SK-N-SH treated with all-trans-retinoic acid at 6 μM for 48 hours (cell line): Measurements from ENCODE around the gene RUNDC1.
"Not testable (repeated sequence)": the region's sequence is repeated elsewhere in the genome, so short reads cannot be mapped to it uniquely, and the experiment has no call there.

Source experiments
- ATAC-seq: fragments of 200-7000 bp; cut with Tn5 transposase; 3 replicates; pipeline ENCODE4 v1.9.1; 2020; ENCODE audit warnings: mild to moderate bottlenecking, moderate library complexity
- BACH2 ChIP-seq: fragments of 250-450 bp; sonication (Bioruptor Pico); IDR thresholded peaks from 2 replicates; pipeline ENCODE4 v1.9.0; 2021; ENCODE audit warnings: mild to moderate bottlenecking, borderline replicate concordance
- CSDC2 ChIP-seq: fragments of 250-450 bp; sonication (Bioruptor Pico); IDR thresholded peaks from 2 replicates; pipeline ENCODE4 v1.5.0; 2020; ENCODE audit warnings: mild to moderate bottlenecking, moderate library complexity
- ESRRG ChIP-seq: fragments of 250-450 bp; sonication (Bioruptor Pico); IDR thresholded peaks from 2 replicates; pipeline ENCODE4 v1.6.1; 2021; ENCODE audit warnings: mild to moderate bottlenecking
- ISL1 ChIP-seq: fragments of 250-450 bp; sonication (Bioruptor Pico); IDR thresholded peaks from 2 replicates; pipeline ENCODE4 v2.1.2; 2022; ENCODE audit warnings: mild to moderate bottlenecking, moderate library complexity
- PPARA ChIP-seq: fragments of 250-450 bp; sonication (Bioruptor Pico); IDR thresholded peaks from 2 replicates; pipeline ENCODE4 v1.5.0; 2020; ENCODE audit warnings: mild to moderate bottlenecking, borderline replicate concordance
- RARB ChIP-seq: fragments of 250-450 bp; sonication (Bioruptor Pico); IDR thresholded peaks from 2 replicates; pipeline ENCODE4 v1.8.0; 2021; ENCODE audit warnings: mild to moderate bottlenecking, moderate library complexity
- SNAI2 ChIP-seq: fragments of 250-450 bp; sonication (Bioruptor Pico); IDR thresholded peaks from 2 replicates; pipeline ENCODE4 v1.5.0; 2020; ENCODE audit warnings: mild to moderate bottlenecking, moderate library complexity
- TOX ChIP-seq: fragments of 250-450 bp; sonication (Bioruptor Pico); IDR thresholded peaks from 2 replicates; pipeline ENCODE4 v1.8.0; 2021; ENCODE audit warnings: mild to moderate bottlenecking, moderate library complexity, borderline replicate concordance
- ZFP3 ChIP-seq: fragments of 250-450 bp; sonication (Bioruptor Pico); IDR thresholded peaks from 2 replicates; pipeline ENCODE4 v1.5.0; 2020; ENCODE audit warnings: mild to moderate bottlenecking, moderate library complexity
- ZNF565 ChIP-seq: fragments of 450-650 bp; formaldehyde crosslinking; conservative IDR thresholded peaks from 2 replicates; pipeline ENCODE4 v1.5.0; 2020; ENCODE audit warnings: low read depth, mild to moderate bottlenecking, moderate library complexity
- ZNF70 ChIP-seq: fragments of 450-650 bp; formaldehyde crosslinking; IDR thresholded peaks from 2 replicates; pipeline ENCODE4 v1.5.0; 2020; ENCODE audit warnings: mild to moderate bottlenecking, moderate library complexity
- TF ChIP-seq, protein P1 (sequence below): fragments of 250-450 bp; sonication (Bioruptor Pico); IDR thresholded peaks from 2 replicates; pipeline ENCODE4 v1.5.1; 2020; ENCODE audit warnings: low read depth, mild to moderate bottlenecking, moderate library complexity
- TF ChIP-seq, protein P2 (sequence below): fragments of 250-450 bp; sonication (Bioruptor Pico); IDR thresholded peaks from 2 replicates; pipeline ENCODE4 v1.5.1; 2021; ENCODE audit warnings: mild to moderate bottlenecking, moderate library complexity
- TF ChIP-seq, protein P3 (sequence below): fragments of 250-450 bp; sonication (Bioruptor Pico); IDR thresholded peaks from 2 replicates; pipeline ENCODE4 v1.8.0; 2020; ENCODE audit warnings: mild to moderate bottlenecking, moderate library complexity, borderline replicate concordance
- TF ChIP-seq, protein P4 (sequence below): fragments of 250-450 bp; sonication (Bioruptor Pico); IDR thresholded peaks from 2 replicates; pipeline ENCODE4 v1.5.0; 2020; ENCODE audit warnings: mild to moderate bottlenecking, moderate library complexity
- TF ChIP-seq, protein P5 (sequence below): fragments of 250-450 bp; sonication (Bioruptor Pico); IDR thresholded peaks from 2 replicates; pipeline ENCODE4 v1.8.0; 2021; ENCODE audit warnings: low read depth, mild to moderate bottlenecking, moderate library complexity, borderline replicate concordance

The RUNDC1 gene

DNA sequence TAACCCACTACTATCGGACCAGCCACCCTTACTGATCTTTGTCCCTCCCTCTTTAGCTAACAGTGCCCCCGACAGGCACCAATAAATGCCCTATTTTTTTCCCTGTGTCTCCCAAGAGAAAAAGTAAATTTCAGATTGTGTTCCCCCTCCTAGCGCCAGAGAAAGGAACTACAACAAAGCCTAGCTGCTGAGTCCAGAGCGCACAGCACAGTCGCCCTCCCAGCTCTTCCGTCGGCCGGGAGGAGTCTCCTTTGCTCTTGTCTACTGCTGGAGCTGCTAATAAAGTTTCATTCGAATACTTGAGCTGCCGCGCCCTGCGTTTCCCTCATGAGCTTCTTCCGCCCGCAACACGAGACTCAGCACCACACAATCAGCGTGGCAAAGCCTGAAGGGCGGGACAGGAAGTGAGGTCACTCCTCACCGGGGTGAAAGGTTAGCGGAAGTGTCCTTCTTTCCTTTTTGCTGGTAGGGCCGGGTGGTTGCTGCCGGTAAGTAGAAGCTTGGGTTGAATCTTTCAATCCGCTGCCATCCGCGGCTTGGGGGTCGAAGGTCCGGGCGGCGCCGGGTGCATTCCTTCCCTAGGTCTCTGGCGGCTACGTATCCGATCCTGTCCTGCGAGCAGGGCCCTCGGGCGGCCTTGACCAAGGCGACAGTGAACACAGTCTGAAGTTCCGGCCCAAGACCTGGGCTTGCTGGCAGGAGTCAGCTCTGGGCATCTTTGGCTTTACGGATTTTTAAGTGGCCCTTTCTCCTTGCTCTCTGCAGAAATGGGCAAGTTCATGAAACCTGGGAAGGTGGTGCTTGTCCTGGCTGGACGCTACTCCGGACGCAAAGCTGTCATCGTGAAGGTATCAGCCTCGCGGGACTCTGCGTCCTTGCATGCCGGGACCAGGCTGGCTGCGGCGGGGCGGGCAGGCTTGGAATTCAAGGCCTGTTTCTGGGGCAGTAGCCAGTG lies 17.9 kb downstream of the RUNDC1 start, which contains the start of gene RPL27:
TSS of gene RPL27 (plus strand) at position 436 of the 955 bp plus-strand sequence. CDS start at position 768, 332 bp downstream.
- peak; percentile 96 for ATAC-seq

DNA sequence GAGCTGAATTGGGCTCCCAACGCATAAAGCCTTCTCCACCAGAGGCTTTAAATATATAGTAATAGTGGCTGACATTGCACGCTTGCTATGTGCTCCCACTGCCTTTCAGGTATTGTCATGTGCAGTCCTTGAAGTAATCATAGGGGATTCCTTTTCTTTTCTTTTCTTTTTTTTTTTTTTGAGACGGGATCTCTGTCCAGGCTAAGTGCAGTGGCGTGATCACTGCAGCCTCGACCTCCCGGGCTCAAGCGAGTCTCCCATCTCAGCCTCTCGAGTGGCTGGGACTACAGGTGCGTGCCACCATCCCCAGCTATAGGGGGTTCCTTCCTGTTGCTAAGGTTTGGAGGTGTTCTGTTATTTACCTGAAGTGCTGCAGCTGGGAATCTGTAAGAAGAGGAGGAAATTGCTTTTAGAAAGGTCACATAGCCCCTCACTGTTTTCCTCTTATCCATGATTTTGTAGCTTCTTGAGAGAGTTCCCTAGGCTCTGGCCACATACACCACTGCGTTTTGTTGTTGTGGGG lies 18.7 kb downstream of the RUNDC1 start:
- no peak for TF ChIP-seq ISL1 (CRISPR knock-in tag)
- TF ChIP-seq, protein P1, sequence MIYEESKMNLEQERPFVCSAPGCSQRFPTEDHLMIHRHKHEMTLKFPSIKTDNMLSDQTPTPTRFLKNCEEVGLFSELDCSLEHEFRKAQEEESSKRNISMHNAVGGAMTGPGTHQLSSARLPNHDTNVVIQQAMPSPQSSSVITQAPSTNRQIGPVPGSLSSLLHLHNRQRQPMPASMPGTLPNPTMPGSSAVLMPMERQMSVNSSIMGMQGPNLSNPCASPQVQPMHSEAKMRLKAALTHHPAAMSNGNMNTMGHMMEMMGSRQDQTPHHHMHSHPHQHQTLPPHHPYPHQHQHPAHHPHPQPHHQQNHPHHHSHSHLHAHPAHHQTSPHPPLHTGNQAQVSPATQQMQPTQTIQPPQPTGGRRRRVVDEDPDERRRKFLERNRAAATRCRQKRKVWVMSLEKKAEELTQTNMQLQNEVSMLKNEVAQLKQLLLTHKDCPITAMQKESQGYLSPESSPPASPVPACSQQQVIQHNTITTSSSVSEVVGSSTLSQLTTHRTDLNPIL (CRISPR knock-in tag) = no peak
- no peak for TF ChIP-seq PPARA
- TF ChIP-seq TOX (CRISPR knock-in tag) = no peak
- TF ChIP-seq RARB (CRISPR knock-in tag) = no peak
- TF ChIP-seq, protein P2, sequence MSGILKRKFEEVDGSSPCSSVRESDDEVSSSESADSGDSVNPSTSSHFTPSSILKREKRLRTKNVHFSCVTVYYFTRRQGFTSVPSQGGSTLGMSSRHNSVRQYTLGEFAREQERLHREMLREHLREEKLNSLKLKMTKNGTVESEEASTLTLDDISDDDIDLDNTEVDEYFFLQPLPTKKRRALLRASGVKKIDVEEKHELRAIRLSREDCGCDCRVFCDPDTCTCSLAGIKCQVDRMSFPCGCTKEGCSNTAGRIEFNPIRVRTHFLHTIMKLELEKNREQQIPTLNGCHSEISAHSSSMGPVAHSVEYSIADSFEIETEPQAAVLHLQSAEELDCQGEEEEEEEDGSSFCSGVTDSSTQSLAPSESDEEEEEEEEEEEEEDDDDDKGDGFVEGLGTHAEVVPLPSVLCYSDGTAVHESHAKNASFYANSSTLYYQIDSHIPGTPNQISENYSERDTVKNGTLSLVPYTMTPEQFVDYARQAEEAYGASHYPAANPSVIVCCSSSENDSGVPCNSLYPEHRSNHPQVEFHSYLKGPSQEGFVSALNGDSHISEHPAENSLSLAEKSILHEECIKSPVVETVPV = no peak
- TF ChIP-seq, protein P3, sequence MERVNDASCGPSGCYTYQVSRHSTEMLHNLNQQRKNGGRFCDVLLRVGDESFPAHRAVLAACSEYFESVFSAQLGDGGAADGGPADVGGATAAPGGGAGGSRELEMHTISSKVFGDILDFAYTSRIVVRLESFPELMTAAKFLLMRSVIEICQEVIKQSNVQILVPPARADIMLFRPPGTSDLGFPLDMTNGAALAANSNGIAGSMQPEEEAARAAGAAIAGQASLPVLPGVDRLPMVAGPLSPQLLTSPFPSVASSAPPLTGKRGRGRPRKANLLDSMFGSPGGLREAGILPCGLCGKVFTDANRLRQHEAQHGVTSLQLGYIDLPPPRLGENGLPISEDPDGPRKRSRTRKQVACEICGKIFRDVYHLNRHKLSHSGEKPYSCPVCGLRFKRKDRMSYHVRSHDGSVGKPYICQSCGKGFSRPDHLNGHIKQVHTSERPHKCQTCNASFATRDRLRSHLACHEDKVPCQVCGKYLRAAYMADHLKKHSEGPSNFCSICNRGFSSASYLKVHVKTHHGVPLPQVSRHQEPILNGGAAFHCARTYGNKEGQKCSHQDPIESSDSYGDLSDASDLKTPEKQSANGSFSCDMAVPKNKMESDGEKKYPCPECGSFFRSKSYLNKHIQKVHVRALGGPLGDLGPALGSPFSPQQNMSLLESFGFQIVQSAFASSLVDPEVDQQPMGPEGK (CRISPR knock-in tag) = no peak
- TF ChIP-seq ZNF70 (CRISPR knock-in tag) = no peak
- TF ChIP-seq BACH2 (CRISPR knock-in tag) = no peak
- no peak for TF ChIP-seq CSDC2 (CRISPR knock-in tag)
- no peak for ATAC-seq

More for the DNA sequence above, 17.9 kb downstream of the RUNDC1 start, which contains the start of gene RPL27:
- TF ChIP-seq, protein P4, sequence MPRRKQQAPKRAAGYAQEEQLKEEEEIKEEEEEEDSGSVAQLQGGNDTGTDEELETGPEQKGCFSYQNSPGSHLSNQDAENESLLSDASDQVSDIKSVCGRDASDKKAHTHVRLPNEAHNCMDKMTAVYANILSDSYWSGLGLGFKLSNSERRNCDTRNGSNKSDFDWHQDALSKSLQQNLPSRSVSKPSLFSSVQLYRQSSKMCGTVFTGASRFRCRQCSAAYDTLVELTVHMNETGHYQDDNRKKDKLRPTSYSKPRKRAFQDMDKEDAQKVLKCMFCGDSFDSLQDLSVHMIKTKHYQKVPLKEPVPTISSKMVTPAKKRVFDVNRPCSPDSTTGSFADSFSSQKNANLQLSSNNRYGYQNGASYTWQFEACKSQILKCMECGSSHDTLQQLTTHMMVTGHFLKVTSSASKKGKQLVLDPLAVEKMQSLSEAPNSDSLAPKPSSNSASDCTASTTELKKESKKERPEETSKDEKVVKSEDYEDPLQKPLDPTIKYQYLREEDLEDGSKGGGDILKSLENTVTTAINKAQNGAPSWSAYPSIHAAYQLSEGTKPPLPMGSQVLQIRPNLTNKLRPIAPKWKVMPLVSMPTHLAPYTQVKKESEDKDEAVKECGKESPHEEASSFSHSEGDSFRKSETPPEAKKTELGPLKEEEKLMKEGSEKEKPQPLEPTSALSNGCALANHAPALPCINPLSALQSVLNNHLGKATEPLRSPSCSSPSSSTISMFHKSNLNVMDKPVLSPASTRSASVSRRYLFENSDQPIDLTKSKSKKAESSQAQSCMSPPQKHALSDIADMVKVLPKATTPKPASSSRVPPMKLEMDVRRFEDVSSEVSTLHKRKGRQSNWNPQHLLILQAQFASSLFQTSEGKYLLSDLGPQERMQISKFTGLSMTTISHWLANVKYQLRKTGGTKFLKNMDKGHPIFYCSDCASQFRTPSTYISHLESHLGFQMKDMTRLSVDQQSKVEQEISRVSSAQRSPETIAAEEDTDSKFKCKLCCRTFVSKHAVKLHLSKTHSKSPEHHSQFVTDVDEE (CRISPR knock-in tag) = no peak
- TF ChIP-seq ZFP3 (CRISPR knock-in tag) = 0 out of 2 replicates have a peak, but pooled peaks have one; percentile 43

DNA sequence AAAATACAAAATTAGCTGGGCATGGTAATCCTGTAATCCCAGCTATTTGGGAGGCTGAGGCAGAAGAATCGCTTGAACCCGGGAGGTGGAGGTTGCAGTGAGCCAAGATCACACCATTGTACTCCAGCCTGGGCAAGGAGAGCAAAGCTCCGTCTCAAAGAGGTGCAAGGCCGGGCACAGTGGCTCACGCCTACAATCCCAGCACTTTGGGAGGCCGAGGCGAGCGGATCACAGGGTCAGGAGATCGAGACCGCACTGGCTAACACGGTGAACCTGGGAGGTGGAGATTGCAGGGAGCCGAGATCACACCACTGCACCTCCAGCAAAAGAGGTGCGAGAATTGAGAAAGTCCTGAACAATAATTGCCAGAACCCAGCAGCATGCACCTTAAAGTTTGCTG lies 20.5 kb downstream of the RUNDC1 start:
- not testable (repeated sequence) for ATAC-seq

DNA sequence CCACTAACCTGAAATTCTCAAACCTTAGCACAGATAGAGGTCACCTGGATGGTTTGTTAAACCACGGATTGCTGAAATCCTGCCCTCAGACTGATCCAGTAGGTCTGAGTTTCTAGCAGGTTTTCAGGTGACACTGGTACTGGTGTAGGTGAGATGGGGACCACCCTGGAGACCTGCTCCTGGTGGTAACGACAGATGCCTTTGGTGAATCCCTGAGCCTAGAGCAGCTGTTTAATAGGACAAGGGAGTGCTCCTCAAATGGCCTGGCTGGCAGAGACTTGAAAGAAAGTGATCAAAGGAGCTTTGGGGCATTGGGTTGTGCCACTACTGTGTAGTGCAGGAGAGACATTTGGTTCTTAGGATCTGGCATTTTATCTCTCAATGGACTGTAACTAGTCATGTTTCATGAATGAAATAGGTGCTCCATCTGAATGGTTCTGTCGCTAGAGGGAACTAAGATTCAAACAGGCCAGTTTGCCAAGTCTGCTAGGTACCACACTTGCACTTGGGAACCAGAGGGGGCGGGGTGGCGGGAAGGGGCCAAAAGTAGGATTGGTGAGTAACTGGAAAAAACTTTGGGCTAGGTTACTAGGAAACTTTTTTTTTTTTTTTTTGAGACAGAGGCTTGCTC lies 23.3 kb downstream of the RUNDC1 start:
- TF ChIP-seq ISL1 (CRISPR knock-in tag) = no peak
- no peak for TF ChIP-seq SNAI2
- TF ChIP-seq ESRRG (CRISPR knock-in tag) = no peak
- ATAC-seq = peak; percentile 23

DNA sequence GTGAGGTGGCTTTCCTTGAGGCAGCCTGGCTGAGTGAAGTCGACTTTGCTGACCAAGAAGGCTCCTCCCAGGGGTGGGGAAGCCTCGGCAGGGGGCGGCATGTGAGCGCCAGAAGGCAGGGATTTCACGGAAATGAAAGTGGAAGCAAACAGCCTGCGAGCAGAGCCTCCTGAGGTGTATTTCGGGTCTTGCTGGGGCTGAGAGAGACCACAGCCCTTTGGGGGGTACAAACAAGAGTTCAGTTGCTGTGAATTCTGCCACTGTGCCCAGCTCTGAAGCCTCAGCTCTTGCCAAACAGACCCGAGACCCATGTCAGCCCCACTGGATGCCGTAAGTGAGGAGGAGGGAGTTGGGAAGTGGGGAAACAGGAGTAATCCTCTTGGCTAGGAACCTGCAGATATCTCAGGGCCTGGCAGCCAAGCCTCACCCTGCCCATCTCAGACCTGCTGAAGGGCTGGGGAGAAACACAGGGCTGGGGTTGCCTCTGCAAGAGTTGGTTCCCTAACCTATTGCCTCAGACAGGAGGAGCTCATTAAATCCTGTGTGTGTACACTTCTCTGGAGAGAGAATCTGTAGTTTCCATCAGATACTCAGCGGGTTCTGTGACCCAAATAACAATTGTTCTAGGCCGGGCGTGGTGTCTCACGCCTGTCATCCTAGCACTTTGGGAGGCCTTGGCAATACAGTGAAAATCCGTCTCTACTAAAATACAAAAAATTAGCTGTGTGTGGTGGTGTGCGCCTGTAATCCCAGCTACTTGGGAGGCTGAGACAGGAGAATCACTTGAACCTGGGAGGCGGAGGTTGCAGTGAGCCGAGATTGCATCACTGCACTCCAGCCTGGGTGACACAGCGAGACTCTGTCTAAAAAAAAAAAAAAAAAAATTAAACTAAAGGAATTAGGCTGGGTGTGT lies 26.5 kb downstream of the RUNDC1 start, which contains the start of gene IFI35:
TSS of gene IFI35 (plus strand) at position 146 of the 913 bp plus-strand sequence. CDS start at position 310, 164 bp downstream.
- TF ChIP-seq, protein P1 (CRISPR knock-in tag) = no peak
- no peak for TF ChIP-seq ZNF565
- TF ChIP-seq RARB (CRISPR knock-in tag) = no peak
- TF ChIP-seq, protein P5, sequence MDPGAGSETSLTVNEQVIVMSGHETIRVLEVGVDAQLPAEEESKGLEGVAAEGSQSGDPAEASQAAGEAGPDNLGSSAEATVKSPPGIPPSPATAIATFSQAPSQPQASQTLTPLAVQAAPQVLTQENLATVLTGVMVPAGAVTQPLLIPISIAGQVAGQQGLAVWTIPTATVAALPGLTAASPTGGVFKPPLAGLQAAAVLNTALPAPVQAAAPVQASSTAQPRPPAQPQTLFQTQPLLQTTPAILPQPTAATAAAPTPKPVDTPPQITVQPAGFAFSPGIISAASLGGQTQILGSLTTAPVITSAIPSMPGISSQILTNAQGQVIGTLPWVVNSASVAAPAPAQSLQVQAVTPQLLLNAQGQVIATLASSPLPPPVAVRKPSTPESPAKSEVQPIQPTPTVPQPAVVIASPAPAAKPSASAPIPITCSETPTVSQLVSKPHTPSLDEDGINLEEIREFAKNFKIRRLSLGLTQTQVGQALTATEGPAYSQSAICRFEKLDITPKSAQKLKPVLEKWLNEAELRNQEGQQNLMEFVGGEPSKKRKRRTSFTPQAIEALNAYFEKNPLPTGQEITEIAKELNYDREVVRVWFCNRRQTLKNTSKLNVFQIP = no peak
- TF ChIP-seq BACH2 (CRISPR knock-in tag) = no peak
- TF ChIP-seq ZFP3 (CRISPR knock-in tag) = no peak
- TF ChIP-seq, protein P3 (CRISPR knock-in tag) = no peak
- no peak for TF ChIP-seq ZNF70 (CRISPR knock-in tag)
- peak; percentile 82 for ATAC-seq
